ENCODE data around the gene EOLA2.
"Not testable (repeated sequence)": the region's sequence is repeated elsewhere in the genome, so short reads cannot be mapped to it uniquely, and the experiment has no call there.

The EOLA2 gene

GRCh38 chrX:149932970-149933369 lies 5.3 kb downstream of the EOLA2 start:
- not testable (repeated sequence) for DNase-seq

GRCh38 chrX:149932150-149932549 lies 6.1 kb downstream of the EOLA2 start:
- not testable (repeated sequence) for DNase-seq

GRCh38 chrX:149931355-149931754 lies 6.9 kb downstream of the EOLA2 start:
- DNase-seq, result not testable (repeated sequence)

GRCh38 chrX:149929400-149929799 lies 8.9 kb downstream of the EOLA2 start, which contains the start of gene HSFX4:
HSFX4 (plus strand) TSS chrX:149929573; CDS start chrX:149929645, 72 bp downstream.
- DNase-seq, result not testable (repeated sequence)

- DNase-seq, result not testable (repeated sequence)
Measured at GRCh38 chrX:149928635-149929034, 9.7 kb downstream of the EOLA2 start.

- not testable (repeated sequence) for DNase-seq
Measured at GRCh38 chrX:149927964-149928258, 10.4 kb downstream of the EOLA2 start.

GRCh38 chrX:149927245-149927963 lies 10.9 kb downstream of the EOLA2 start:
- DNase-seq, result not testable (repeated sequence)

GRCh38 chrX:149924434-149924833 lies 13.9 kb downstream of the EOLA2 start:
- not testable (repeated sequence) for DNase-seq

- DNase-seq, result not testable (repeated sequence)
Measured at GRCh38 chrX:149923836-149924235, 14.5 kb downstream of the EOLA2 start.

GRCh38 chrX:149916745-149917392 lies 21.4 kb downstream of the EOLA2 start:
- DNase-seq, result no peak

GRCh38 chrX:149910178-149910695 lies 28.1 kb downstream of the EOLA2 start:
- no peak for DNase-seq

- DNase-seq, result no peak
Measured at GRCh38 chrX:149909324-149910177, 28.7 kb downstream of the EOLA2 start.

- no peak for DNase-seq
Measured at GRCh38 chrX:149908727-149909126, 29.6 kb downstream of the EOLA2 start.

GRCh38 chrX:149908308-149908707 lies 30.0 kb downstream of the EOLA2 start:
- no peak for DNase-seq

GRCh38 chrX:149903889-149904748 lies 34.2 kb downstream of the EOLA2 start:
- no peak for DNase-seq

- DNase-seq, result no peak
Measured at GRCh38 chrX:149898554-149898953, 39.7 kb downstream of the EOLA2 start.

GRCh38 chrX:149890828-149891227 lies 47.5 kb downstream of the EOLA2 start:
- not testable (repeated sequence) for DNase-seq

All from C1 segment of cervical spinal cord (tissue), 14 donors.